Activated B cell treated with CpG ODN at 0.5 μM for 24 hours (primary cell): Measurements from ENCODE around the gene IL17B. TPM values are rescaled to one million over a fixed set of nuclear protein-coding genes. Genes with fewer than 3 reads are reported as not detected.

Experiments used
- ATAC-seq: fragments of 200-7000 bp; cut with Tn5 transposase; one replicate; pipeline ENCODE4 v1.10.0; 2021; ENCODE audit warnings: low read depth, mild to moderate bottlenecking, moderate library complexity
- CTCF ChIA-PET: fragments of 350-600 bp; sonication (Branson Sonifier 250); formaldehyde crosslinking; loops from one replicate; lab custom pipeline; 2021; ENCODE audit warnings: antibody characterized with exemption; lab: Charles Lee
- POLR2A ChIA-PET: fragments of 350-600 bp; sonication (Branson Sonifier 250); formaldehyde crosslinking; loops from one replicate; lab custom pipeline; 2021; ENCODE audit warnings: antibody characterized with exemption; lab: Charles Lee
- DNase-seq: peaks from one replicate; pipeline ENCODE4 v3.0.0; 2022
- H3K27ac Mint-ChIP-seq: one replicate; pipeline ENCODE4 v1.8.0; 2020; ENCODE audit warnings: mixed read lengths
- H3K27me3 Mint-ChIP-seq: one replicate; pipeline ENCODE4 v1.8.0; 2021; ENCODE audit warnings: mixed read lengths
- H3K36me3 Mint-ChIP-seq: one replicate; pipeline ENCODE4 v1.8.0; 2021; ENCODE audit warnings: low read depth, mixed read lengths
- H3K4me1 Mint-ChIP-seq: one replicate; pipeline ENCODE4 v1.8.0; 2021; ENCODE audit warnings: mixed read lengths
- H3K4me3 Mint-ChIP-seq: one replicate; pipeline ENCODE4 v1.8.0; 2020; ENCODE audit warnings: mild to moderate bottlenecking, mixed read lengths
- H3K9me3 Mint-ChIP-seq: one replicate; pipeline ENCODE4 v1.8.0; 2020; ENCODE audit warnings: mixed read lengths
- CTCF ChIP-seq: fragments of 200-600 bp; IDR thresholded peaks from one replicate; pipeline ENCODE4 v1.8.0; 2022; ENCODE audit warnings: antibody characterized with exemption, mild to moderate bottlenecking
- intact Hi-C: fragments of 100-400 bp; cut with micrococcal nuclease; formaldehyde crosslinking; loops from one replicate; pipeline ENCODE4 v1.15.1; 2024
- total RNA-seq: library from RNA; stranded (reverse); gene quantifications from 2 replicates; pipeline ENCODE4 v1.2.3, GENCODE V29; 2022

The IL17B gene
- total RNA-seq, 1 donor from 2014 or later = not detected

- Mint-ChIP-seq H3K4me1 (no peaks in the 10 kb centered on the region), H3K4me3 (no peak overlapping the region), H3K27ac (no peak overlapping the region), H3K27me3 (peaks cover 22% of the 10 kb centered on the region), H3K9me3 (no peaks in the 10 kb centered on the region), H3K36me3 (no peaks in the 10 kb centered on the region)
- CTCF ChIA-PET = no interaction called here
- POLR2A ChIA-PET = interaction anchor here (0.6 kb wide), 1 partner anchor 267 kb away, joined by 3 read pairs; no protein-coding TSS in a partner anchor
- TF ChIP-seq CTCF = no peak
- no peak for DNase-seq
- intact Hi-C loops = loop anchor here (5.0 kb wide), 1 partner anchor 42 kb away; no protein-coding TSS in a partner anchor
- ATAC-seq = no peak
Measured at GRCh38 chr5:149424371-149425315, 45.6 kb upstream of the IL17B start.

- ChIA-PET POLR2A (interaction anchor here (0.6 kb wide), 1 partner anchor 266 kb away, joined by 3 read pairs; no protein-coding TSS in a partner anchor), CTCF (no interaction called here)
- intact Hi-C loops = no loop called here
- DNase-seq (no peak), ATAC-seq (no peak)
- H3K27ac Mint-ChIP-seq = no peak overlapping the region
- H3K9me3 Mint-ChIP-seq = no peaks in the 10 kb centered on the region
- no peak for TF ChIP-seq CTCF
- no peak overlapping the region for H3K4me3 Mint-ChIP-seq
- peaks cover 22% of the 10 kb centered on the region for H3K27me3 Mint-ChIP-seq
- no peaks in the 10 kb centered on the region for H3K4me1 Mint-ChIP-seq
- H3K36me3 Mint-ChIP-seq = no peaks in the 10 kb centered on the region
Measured at GRCh38 chr5:149423794-149424268, 44.7 kb upstream of the IL17B start.

GRCh38 chr5:149423049-149423793 is 44.1 kb upstream of the IL17B start:
- Mint-ChIP-seq H3K36me3 (no peaks in the 10 kb centered on the region), H3K27ac (no peak overlapping the region), H3K4me1 (no peaks in the 10 kb centered on the region), H3K4me3 (no peak overlapping the region), H3K9me3 (no peaks in the 10 kb centered on the region), H3K27me3 (peaks cover 25% of the 10 kb centered on the region)
- POLR2A ChIA-PET = no interaction called here
- no peak for DNase-seq
- CTCF ChIA-PET = no interaction called here
- no peak for ATAC-seq
- TF ChIP-seq CTCF = no peak
- intact Hi-C loops = no loop called here

- H3K36me3 Mint-ChIP-seq = no peaks in the 10 kb centered on the region
- no peak overlapping the region for H3K27ac Mint-ChIP-seq
- no peaks in the 10 kb centered on the region for H3K9me3 Mint-ChIP-seq
- intact Hi-C loops = no loop called here
- H3K4me3 Mint-ChIP-seq = no peak overlapping the region
- no peak for ATAC-seq
- no peak for TF ChIP-seq CTCF
- ChIA-PET CTCF (interaction anchor here (0.9 kb wide), 1 partner anchor 21 kb away, joined by 3 read pairs; no protein-coding TSS in a partner anchor), POLR2A (no interaction called here)
- H3K27me3 Mint-ChIP-seq = peaks cover 28% of the 10 kb centered on the region
- no peaks in the 10 kb centered on the region for H3K4me1 Mint-ChIP-seq
- DNase-seq = no peak
Measured at GRCh38 chr5:149422366-149423048, 43.4 kb upstream of the IL17B start.
